Esophagus squamous epithelium (tissue), 5 donors: ENCODE results near the gene RASGRP2. TPM values are rescaled to one million over a fixed set of nuclear protein-coding genes. Genes with fewer than 3 reads are reported as not detected.

Source experiments
- DNase-seq: peaks from one replicate; lab custom pipeline; 2025; lab: John Stamatoyannopoulos, UW
- H3K27ac ChIP-seq, 4 donors: fragments of 200-600 bp; sonication (generic); one replicate each; pipeline ENCODE4 v1.5.1; 2016 to 2019; ENCODE audit warnings: mild to moderate bottlenecking in 1 of 4
- H3K27me3 ChIP-seq, 4 donors: fragments of 200-600 bp; sonication (generic); 1 replicate in 3 of 4; 2 replicates in 1 of 4; pipeline versions ENCODE4 v1.5.1 to v1.6.0; 2017 to 2021; ENCODE audit warnings: antibody characterized with exemption in 1 of 4
- H3K36me3 ChIP-seq, 3 donors: fragments of 200-600 bp; sonication (generic); one replicate each; pipeline ENCODE4 v1.5.1; 2016 to 2019
- H3K4me1 ChIP-seq, 3 donors: fragments of 200-600 bp; sonication (generic); one replicate each; pipeline ENCODE4 v1.5.1; 2017 to 2019
- H3K4me3 ChIP-seq, 4 donors: fragments of 200-600 bp; sonication (generic); 1 replicate in 3 of 4; 2 replicates in 1 of 4; pipeline ENCODE4 v1.5.1; 2016 to 2019; ENCODE audit warnings: mild to moderate bottlenecking in 2 of 4, moderate library complexity in 1 of 4
- H3K9me3 ChIP-seq, 3 donors: fragments of 200-600 bp; sonication (generic); one replicate each; pipeline ENCODE4 v1.5.1; 2016 to 2019
- CTCF ChIP-seq, 6 experiments: fragments of 450-650 bp in 4 of 6; fragments of 200-600 bp in 2 of 6; sonication (generic) in 2 of 6; IDR thresholded peaks; one replicate each; pipeline ENCODE4 v1.5.1; 2016 to 2019; ENCODE audit warnings: antibody characterized with exemption in 6 of 6, mild to moderate bottlenecking in 4 of 6, moderate library complexity in 4 of 6
- POLR2A ChIP-seq, 4 donors: fragments of 450-650 bp; IDR thresholded peaks; one replicate each; pipeline ENCODE4 v1.6.1; 2017; ENCODE audit warnings: antibody characterized with exemption in 4 of 4, mild to moderate bottlenecking in 4 of 4, moderate library complexity in 3 of 4
- WGBS, 2 donors: methylation state at CpG; one replicate each; pipeline ENCODE4 v1.1.5; 2018; 5-methylcytosine and 5-hydroxymethylcytosine counted together
- intact Hi-C: fragments of 100-400 bp; cut with DNase I; formaldehyde crosslinking; loops from one replicate; pipeline ENCODE4 v1.15.0; 2022
- total RNA-seq, 4 donors: library from RNA; depleted of rRNA; stranded (reverse); fragments of >200 nt; gene quantifications; one replicate each; pipeline ENCODE4 v1.1.0, GENCODE V29; 2016
- donor health status: DM: yes; HTN: yes; CAD: no.

RASGRP2 gene
- 10 to 100 TPM in 1 of 4 donors, 1 to 10 TPM in 3; 2.6 to 13.2 (median 4.9) TPM for total RNA-seq

GRCh38 chr11:64743591-64744543, at the start of gene RASGRP2:
RASGRP2 (minus strand) TSS chr11:64744142; CDS start chr11:64742866, 1,276 bp downstream.
- H3K4me3 ChIP-seq = peak within 1 kb of the TSS; percentile 34 to 77 (median 52)
- H3K27ac ChIP-seq = peak within 1 kb of the TSS; percentile 74 to 95 (median 88)
- WGBS, 2 donors = 0 to 2% methylated on average over 17 to 24 of the region's 57 CpGs
- peak; percentile 51 for DNase-seq
- peaks cover 0 to 76% (median 11%) of the 10 kb centered on the region in 4 donors for H3K27me3 ChIP-seq
- intact Hi-C loops = no loop called here
- no peaks in the 10 kb centered on the region for H3K9me3 ChIP-seq
- H3K36me3 ChIP-seq = no peaks in the 10 kb centered on the region
- peaks cover 30 to 52% (median 34%) of the 10 kb centered on the region in 3 donors for H3K4me1 ChIP-seq
- TF ChIP-seq CTCF (IDR thresholded peaks at IDR 0.05) (peak in 5 of 6 experiments; percentile 59 to 91 (median 75)), POLR2A (IDR thresholded peaks at IDR 0.05) (peak in 1 of 4 donors; percentile 46)

- Histone ChIP-seq H3K36me3 (peaks cover 0 to 34% (median 0%) of the 10 kb centered on the region in 3 donors), H3K27ac (no peak overlapping the region), H3K4me3 (no peak overlapping the region), H3K4me1 (peaks cover 0 to 4% (median 0%) of the 10 kb centered on the region in 3 donors), H3K9me3 (no peaks in the 10 kb centered on the region), H3K27me3 (no peaks in the 10 kb centered on the region)
- intact Hi-C loops = no loop called here
- TF ChIP-seq POLR2A (IDR thresholded peaks at IDR 0.05) = no peak
- TF ChIP-seq CTCF (IDR thresholded peaks at IDR 0.05) = no peak
- no peak for DNase-seq
- 75% methylated on average over 3 of the region's 4 CpGs; no CpG with 5 or more reads in 1 of the 2 donors for WGBS, 2 donors
Measured at GRCh38 chr11:64792482-64792881, 48.5 kb upstream of the RASGRP2 start.

GRCh38 chr11:64791781-64792291, 47.9 kb upstream of the RASGRP2 start:
- intact Hi-C loops = no loop called here
- Histone ChIP-seq H3K36me3 (peaks cover 0 to 28% (median 0%) of the 10 kb centered on the region in 3 donors), H3K27me3 (no peaks in the 10 kb centered on the region), H3K4me1 (peaks cover 0 to 6% (median 0%) of the 10 kb centered on the region in 3 donors), H3K27ac (no peak overlapping the region), H3K9me3 (no peaks in the 10 kb centered on the region), H3K4me3 (no peak overlapping the region)
- no peak for DNase-seq
- TF ChIP-seq POLR2A (IDR thresholded peaks at IDR 0.05) (no peak), CTCF (IDR thresholded peaks at IDR 0.05) (no peak)
- 100% methylated on average over 1 of the region's 14 CpGs; no CpG with 5 or more reads in 1 of the 2 donors for WGBS, 2 donors

GRCh38 chr11:64790205-64791095, 46.5 kb upstream of the RASGRP2 start:
- Histone ChIP-seq H3K36me3 (peaks cover 0 to 17% (median 0%) of the 10 kb centered on the region in 3 donors), H3K4me1 (peaks cover 0 to 6% (median 0%) of the 10 kb centered on the region in 3 donors), H3K27ac (no peak overlapping the region), H3K4me3 (no peak overlapping the region), H3K9me3 (no peaks in the 10 kb centered on the region), H3K27me3 (no peaks in the 10 kb centered on the region)
- TF ChIP-seq POLR2A (IDR thresholded peaks at IDR 0.05) (no peak), CTCF (IDR thresholded peaks at IDR 0.05) (no peak)
- intact Hi-C loops = no loop called here
- DNase-seq = no peak
- WGBS, 2 donors = 90 to 95% methylated on average over 6 to 14 of the region's 25 CpGs
